Sigmoid colon (tissue), 7 donors: ENCODE data around the gene KLF5. TPM values are rescaled to one million over a fixed set of nuclear protein-coding genes. Genes with fewer than 3 reads are reported as not detected.
"Not testable (repeated sequence)": the region's sequence is repeated elsewhere in the genome, so short reads cannot be mapped to it uniquely, and the experiment has no call there.

Experiments
- DNase-seq: peaks from one replicate; pipeline ENCODE4 v3.0.0-alpha.2; 2019
- H3K27ac ChIP-seq, 4 donors: fragments of 200-600 bp; sonication (generic); one replicate each; pipeline ENCODE4 v1.5.1; 2016 to 2019; ENCODE audit warnings: mild to moderate bottlenecking in 1 of 4
- H3K27me3 ChIP-seq, 3 donors: fragments of 200-600 bp; sonication (generic); one replicate each; pipeline ENCODE4 v1.5.1; 2019; ENCODE audit warnings: mild to moderate bottlenecking in 1 of 3
- H3K36me3 ChIP-seq, 4 donors: fragments of 200-600 bp; sonication (generic); one replicate each; pipeline ENCODE4 v1.5.1; 2016 to 2019
- H3K4me1 ChIP-seq, 4 donors: fragments of 200-600 bp; sonication (generic); one replicate each; pipeline ENCODE4 v1.5.1; 2017 to 2019
- H3K4me3 ChIP-seq, 4 donors: fragments of 200-600 bp; sonication (generic); one replicate each; pipeline ENCODE4 v1.5.1; 2017 to 2019; ENCODE audit warnings: mild to moderate bottlenecking in 2 of 4, moderate library complexity in 1 of 4
- H3K9me3 ChIP-seq, 4 donors: fragments of 200-600 bp in 3 of 4; sonication (generic) in 3 of 4; one replicate each; pipeline versions ENCODE4 v1.5.1 to v1.6.1; 2013 to 2019
- CTCF ChIP-seq, 4 experiments: fragments of 450-650 bp in 3 of 4; fragments of 200-600 bp in 1 of 4; IDR thresholded peaks; one replicate each; pipeline ENCODE4 v1.5.1; 2016 to 2019; ENCODE audit warnings: antibody characterized with exemption in 4 of 4, mild to moderate bottlenecking in 3 of 4, moderate library complexity in 2 of 4
- EP300 ChIP-seq, 4 donors: sonication (generic); formaldehyde crosslinking; IDR thresholded peaks; one replicate each; pipeline ENCODE4 v1.6.1; 2017; ENCODE audit warnings: antibody characterized with exemption in 4 of 4
- POLR2A ChIP-seq, 2 donors: fragments of 450-650 bp; IDR thresholded peaks; one replicate each; pipeline ENCODE4 v1.6.1; 2016; ENCODE audit warnings: antibody characterized with exemption in 2 of 2, mild to moderate bottlenecking in 2 of 2, moderate library complexity in 2 of 2
- POLR2AphosphoS5 ChIP-seq, 4 donors: sonication (generic); formaldehyde crosslinking; IDR thresholded peaks; one replicate each; pipeline ENCODE4 v1.6.1; 2017; ENCODE audit warnings: antibody characterized with exemption in 4 of 4
- WGBS, 2 donors: extraction: QIAGEN DNeasy Blood & Tissue Kit; methylation state at CpG; one replicate each; pipeline ENCODE4 v1.1.7; 2013; 5-methylcytosine and 5-hydroxymethylcytosine counted together
- intact Hi-C: fragments of 100-400 bp; cut with DNase I; formaldehyde crosslinking; loops from one replicate; pipeline ENCODE4 v1.15.1; 2023
- polyA plus RNA-seq, 3 donors: library from polyadenylated mRNA; stranded (reverse); fragments of 200-250 nt; gene quantifications; one replicate each; pipeline ENCODE4 v1.2.3, GENCODE V29; 2013
- total RNA-seq, 4 donors: library from RNA; depleted of rRNA; stranded (reverse); fragments of >200 nt; gene quantifications; one replicate each; pipeline ENCODE4 v1.1.0, GENCODE V29; 2016
- donor health status: healthy with polysubstance abuse.
- donor health status: Bipolar disorder and iron deficiency.
- donor health status: healthy.

The KLF5 gene
- total and polyA plus RNA-seq, 7 donors = 2.3 to 169 (median 3.6) TPM

- H3K36me3 ChIP-seq = no peaks in the 10 kb centered on the region
- no peak overlapping the region for H3K4me3 ChIP-seq
- H3K9me3 ChIP-seq = peaks cover 0 to 9% (median 0%) of the 10 kb centered on the region in 4 donors
- intact Hi-C loops = no loop called here
- no peaks in the 10 kb centered on the region for H3K27me3 ChIP-seq
- TF ChIP-seq CTCF (IDR thresholded peaks at IDR 0.05) (no peak), EP300 (IDR thresholded peaks at IDR 0.05) (no peak), POLR2A (IDR thresholded peaks at IDR 0.05) (no peak), POLR2AphosphoS5 (IDR thresholded peaks at IDR 0.05) (no peak)
- DNase-seq = no peak
- no peaks in the 10 kb centered on the region for H3K4me1 ChIP-seq
- H3K27ac ChIP-seq = no peak overlapping the region
These were observed 34.0 kb downstream of the KLF5 start for GRCh38 chr13:73092829-73093228.

- WGBS, 2 donors = 48 to 63% methylated on average over 2 of the region's 2 CpGs
- intact Hi-C loops = no loop called here
These were observed 37.4 kb downstream of the KLF5 start for GRCh38 chr13:73096173-73096572.

GRCh38 chr13:73096638-73097037 lies 37.8 kb downstream of the KLF5 start:
- H3K4me1 ChIP-seq = no peaks in the 10 kb centered on the region
- no peaks in the 10 kb centered on the region for H3K36me3 ChIP-seq
- H3K27ac ChIP-seq = no peak overlapping the region
- no peak overlapping the region for H3K4me3 ChIP-seq
- H3K27me3 ChIP-seq = no peaks in the 10 kb centered on the region
- WGBS, 2 donors = 76 to 79% methylated on average over 5 of the region's 5 CpGs
- no peaks in the 10 kb centered on the region for H3K9me3 ChIP-seq
- no peak for DNase-seq
- TF ChIP-seq EP300 (IDR thresholded peaks at IDR 0.05) = no peak
- TF ChIP-seq CTCF (IDR thresholded peaks at IDR 0.05) = no peak
- TF ChIP-seq POLR2A (IDR thresholded peaks at IDR 0.05) = no peak
- TF ChIP-seq POLR2AphosphoS5 (IDR thresholded peaks at IDR 0.05) = no peak
- intact Hi-C loops = no loop called here

More at GRCh38 chr13:73096173-73096572, 37.4 kb downstream of the KLF5 start:
- no peak for DNase-seq
- Histone ChIP-seq H3K27ac (no peak overlapping the region), H3K4me1 (no peaks in the 10 kb centered on the region), H3K4me3 (no peak overlapping the region), H3K36me3 (no peaks in the 10 kb centered on the region), H3K27me3 (no peaks in the 10 kb centered on the region), H3K9me3 (no peaks in the 10 kb centered on the region)
- TF ChIP-seq CTCF (IDR thresholded peaks at IDR 0.05) (no peak), POLR2A (IDR thresholded peaks at IDR 0.05) (no peak), POLR2AphosphoS5 (IDR thresholded peaks at IDR 0.05) (no peak), EP300 (IDR thresholded peaks at IDR 0.05) (no peak)

GRCh38 chr13:73100781-73101180 lies 42.0 kb downstream of the KLF5 start:
- H3K4me3 ChIP-seq, intact Hi-C loops, H3K4me1 ChIP-seq, H3K27me3 ChIP-seq, H3K36me3 ChIP-seq, H3K27ac ChIP-seq, DNase-seq, H3K9me3 ChIP-seq: not testable (repeated sequence)
- WGBS, 2 donors = 97 to 98% methylated on average over 10 of the region's 10 CpGs

GRCh38 chr13:73101351-73102007 lies 42.7 kb downstream of the KLF5 start:
- Histone ChIP-seq H3K9me3 (no peaks in the 10 kb centered on the region), H3K4me3 (no peak overlapping the region), H3K4me1 (no peaks in the 10 kb centered on the region), H3K27ac (no peak overlapping the region), H3K27me3 (no peaks in the 10 kb centered on the region), H3K36me3 (no peaks in the 10 kb centered on the region)
- no peak for DNase-seq
- TF ChIP-seq POLR2A (IDR thresholded peaks at IDR 0.05) (no peak), POLR2AphosphoS5 (IDR thresholded peaks at IDR 0.05) (no peak), CTCF (IDR thresholded peaks at IDR 0.05) (no peak), EP300 (IDR thresholded peaks at IDR 0.05) (no peak)
- 91 to 92% methylated on average over 2 of the region's 2 CpGs for WGBS, 2 donors
- intact Hi-C loops = no loop called here
